IPS-NIHi7 (cell line): ENCODE results near the gene TEPSIN.
A peak's percentile ranks its signal among the peaks of the same experiment; 100 is the strongest.

Experiments used
- DNase-seq: peaks from one replicate; pipeline ENCODE4 v3.0.0; 2012; ENCODE audit warnings: mixed read lengths; ENCODE audit errors: extremely low spot score

Gene TEPSIN

GRCh38 chr17:81250286-81251093 is 11.6 kb upstream of the TEPSIN start:
- no peak for DNase-seq

GRCh38 chr17:81249223-81250040 is 10.6 kb upstream of the TEPSIN start:
- DNase-seq, result no peak

- no peak for DNase-seq
Measured at GRCh38 chr17:81248649-81249048, 9.8 kb upstream of the TEPSIN start.

DNA sequence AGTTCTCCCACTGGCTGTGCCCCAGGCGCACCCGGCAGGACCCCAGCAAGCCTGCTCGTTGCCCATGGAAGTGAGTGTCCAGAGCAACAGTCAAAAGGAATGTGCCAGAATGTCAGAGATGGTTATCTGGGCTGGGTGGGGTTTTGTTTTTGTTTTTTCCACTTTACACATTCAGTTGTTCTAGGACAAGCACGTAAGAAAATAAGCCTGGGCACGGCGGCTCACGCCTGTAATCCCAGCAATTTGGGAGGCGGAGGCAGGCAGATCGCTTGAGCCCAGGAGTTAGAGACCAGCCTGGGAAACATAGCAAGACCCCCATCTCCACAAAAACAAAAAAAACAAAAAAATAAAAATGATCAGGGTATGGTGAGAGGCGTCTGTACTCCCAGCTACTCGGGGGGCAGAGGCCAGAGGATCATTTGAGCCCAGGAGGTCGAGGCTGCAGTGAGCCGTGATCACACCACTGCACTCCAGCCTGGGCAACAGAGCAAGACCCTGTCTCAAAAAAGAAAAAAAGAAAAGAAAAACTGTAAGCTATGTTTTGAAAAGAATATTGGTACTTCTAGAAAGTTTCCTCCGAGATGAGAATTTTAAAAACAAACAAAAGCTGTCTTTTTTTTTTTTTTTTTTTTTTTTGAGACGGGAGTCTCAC is 8.6 kb upstream of the TEPSIN start:
- no peak for DNase-seq

- DNase-seq, result no peak
Measured at GRCh38 chr17:81246679-81247338, 8.0 kb upstream of the TEPSIN start.

- no peak for DNase-seq
Measured at GRCh38 chr17:81246343-81246670, 7.5 kb upstream of the TEPSIN start.

DNA sequence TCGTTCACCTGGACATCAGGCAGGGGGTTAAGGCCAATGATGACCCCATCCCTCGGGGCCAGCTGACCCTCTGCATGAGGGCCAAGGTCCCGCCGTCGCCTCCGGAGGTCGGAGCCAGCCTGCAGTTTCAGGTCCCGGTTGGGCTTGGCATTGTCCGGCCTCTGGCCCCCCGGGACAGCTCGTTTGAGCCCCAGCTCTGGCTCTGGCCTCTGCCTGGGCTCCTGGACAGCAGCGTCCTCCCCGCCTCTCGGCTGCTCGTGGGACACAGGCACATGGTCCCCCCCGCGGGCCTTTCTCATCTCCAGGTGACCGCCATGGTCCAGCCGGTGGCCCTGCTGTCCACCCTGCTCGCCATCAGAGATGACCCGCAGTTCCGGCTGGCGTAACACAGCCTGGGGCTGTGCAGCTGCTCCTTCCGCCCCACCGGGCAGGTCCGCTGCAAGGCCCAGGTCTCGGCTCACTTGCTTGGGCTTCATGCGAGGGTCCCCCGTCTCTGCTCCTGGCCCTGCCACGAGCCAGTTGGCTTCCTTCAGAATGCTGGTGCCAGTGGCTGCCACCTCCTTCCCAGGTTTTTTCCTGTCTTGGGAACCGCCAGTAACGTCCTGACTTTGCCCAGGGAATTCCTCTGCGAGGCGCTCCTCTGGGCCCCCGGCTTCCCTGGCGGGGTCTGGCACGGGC is 6.9 kb upstream of the TEPSIN start:
- DNase-seq, result no peak

- no peak for DNase-seq
Measured at GRCh38 chr17:81245024-81245664, 6.3 kb upstream of the TEPSIN start.

- no peak for DNase-seq
Measured at GRCh38 chr17:81244358-81245023, 5.6 kb upstream of the TEPSIN start.

- no peak for DNase-seq
Measured at GRCh38 chr17:81243333-81243664, 4.4 kb upstream of the TEPSIN start.

DNA sequence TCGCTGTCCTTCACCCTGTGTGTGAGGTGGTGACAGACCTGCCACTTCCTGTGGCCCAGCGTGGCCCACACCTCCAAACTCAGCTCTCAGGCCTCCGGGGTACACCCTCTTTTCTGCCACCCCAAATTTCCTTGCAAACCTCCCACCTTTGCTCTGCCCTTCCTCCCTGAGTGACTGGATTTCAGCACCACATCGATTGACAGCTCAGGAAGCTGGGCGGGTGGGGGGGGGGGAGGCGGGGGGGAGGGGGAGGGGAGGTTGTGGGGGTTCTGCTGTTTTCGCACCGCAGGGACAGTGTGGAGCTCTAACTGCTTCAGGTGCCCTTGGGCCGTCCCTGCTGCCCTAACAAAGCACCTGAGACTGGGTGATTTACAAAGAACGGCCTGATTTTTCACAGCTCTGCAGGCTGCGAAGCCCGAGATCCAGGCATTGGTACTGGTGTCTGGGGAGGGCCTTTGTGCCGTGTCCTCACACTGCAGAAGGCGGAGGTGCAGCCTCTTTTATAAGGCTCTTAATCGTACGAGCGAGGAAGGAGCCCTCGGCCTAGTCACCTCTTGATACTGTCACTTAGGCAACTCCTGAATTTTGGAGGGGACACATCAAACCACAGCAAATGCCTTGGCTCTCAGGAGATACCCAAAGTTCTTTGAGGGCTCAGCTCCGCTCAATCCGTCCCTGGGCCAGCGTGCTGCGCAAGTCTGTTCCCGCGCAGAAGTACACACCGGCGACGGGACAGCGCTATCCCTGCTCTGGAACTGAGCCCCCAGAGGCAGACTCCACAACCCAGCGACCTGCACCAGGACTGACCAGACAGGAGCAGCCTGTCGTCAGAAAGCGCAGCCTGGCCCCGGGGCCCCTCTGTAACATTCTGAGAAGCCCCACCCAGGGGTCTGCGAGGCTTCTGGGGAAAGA is 3.8 kb upstream of the TEPSIN start:
- no peak for DNase-seq

GRCh38 chr17:81241648-81242420 is 3.0 kb upstream of the TEPSIN start:
- peak; percentile 88 for DNase-seq

DNA sequence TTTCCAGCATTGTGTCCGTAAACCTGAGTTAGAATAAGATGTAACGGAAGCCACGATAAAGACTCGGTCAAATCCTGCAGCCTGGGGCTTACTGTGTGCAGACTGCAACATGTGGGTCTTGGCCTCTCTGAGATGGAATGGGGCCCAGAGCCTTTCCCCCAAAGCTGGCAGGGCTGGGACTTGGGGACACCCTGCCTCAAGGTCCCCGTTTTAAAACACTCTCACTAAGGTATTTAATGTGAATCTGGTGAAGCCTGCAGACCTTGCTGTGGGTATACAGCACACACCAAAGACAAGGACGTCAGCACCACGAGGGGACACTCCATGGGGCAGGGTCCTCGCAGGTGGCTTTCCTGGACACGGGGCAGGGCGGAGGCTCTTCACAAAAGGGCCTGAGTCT is 2.3 kb upstream of the TEPSIN start:
- DNase-seq, result no peak

GRCh38 chr17:81240761-81241160 is 1.9 kb upstream of the TEPSIN start:
- DNase-seq, result no peak

GRCh38 chr17:81239714-81240555 is 1.1 kb upstream of the TEPSIN start:
- no peak for DNase-seq

DNA sequence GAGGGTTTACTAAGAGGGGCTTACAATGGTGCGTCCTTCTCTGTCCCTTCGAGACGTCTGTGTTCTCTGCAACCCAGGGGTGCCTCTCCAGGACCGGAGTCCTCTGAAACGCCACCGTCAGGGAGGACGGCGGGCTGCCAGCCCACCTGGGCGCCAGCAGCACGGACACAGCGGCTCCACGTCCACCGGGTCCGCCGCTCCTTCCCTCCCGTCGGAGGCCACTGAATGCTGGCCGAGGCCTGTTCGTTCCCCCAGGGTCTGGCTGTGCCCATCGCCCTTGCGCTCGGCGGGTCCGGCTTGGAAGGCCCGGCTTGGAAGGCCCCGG is 403 bp downstream of the TEPSIN start:
- DNase-seq, result no peak

DNA sequence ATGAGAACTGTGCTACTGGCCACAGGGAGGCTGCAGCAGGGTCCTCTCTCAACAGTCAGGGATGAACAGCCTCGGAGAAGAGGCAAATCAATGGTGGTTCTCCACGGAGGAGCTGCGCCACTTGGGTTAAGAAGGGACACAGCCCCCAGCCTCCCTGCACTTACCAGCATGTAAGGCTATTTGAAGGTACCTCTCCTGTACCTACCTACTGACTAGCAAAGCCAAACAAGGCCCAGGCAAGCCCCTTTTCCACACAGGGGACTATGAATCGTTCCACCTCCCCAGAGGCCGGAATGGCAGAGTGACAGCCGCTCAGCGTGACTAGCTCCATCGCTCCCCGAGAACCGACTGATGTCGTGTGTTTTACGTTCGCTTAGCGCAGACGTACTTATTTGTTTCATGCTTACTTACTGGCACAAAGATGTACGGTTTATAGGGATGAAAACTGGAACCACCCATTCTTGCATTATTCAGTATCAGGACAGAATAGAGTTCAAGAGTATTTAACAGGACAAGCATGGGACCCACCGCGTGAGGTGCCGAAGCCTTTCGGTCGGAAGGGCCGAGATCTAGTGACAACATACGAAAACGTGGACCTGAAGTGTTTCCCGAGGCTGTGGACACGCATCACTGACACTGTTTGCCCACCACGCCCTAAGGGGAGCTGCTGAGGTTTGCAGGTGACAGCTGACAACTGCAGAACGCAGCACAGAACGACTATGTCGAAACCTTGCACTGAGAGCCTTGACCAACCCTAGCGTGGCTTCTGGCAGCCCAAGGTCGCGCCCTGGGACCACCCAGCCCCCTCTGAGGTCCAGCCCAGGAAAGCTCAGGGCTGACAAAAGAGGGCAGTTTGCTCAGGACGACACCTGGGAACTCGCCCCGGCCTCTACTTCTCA is 1.0 kb downstream of the TEPSIN start:
- no peak for DNase-seq
